Astrocyte (in vitro differentiated cells and primary cell): ENCODE measurements around the gene CD247.

Experiments
- CTCF ChIP-seq: IDR thresholded peaks from 2 replicates; pipeline ENCODE4 v1.5.1; 2011; ENCODE audit warnings: low read depth, mild to moderate bottlenecking, inconsistent platforms, low read length, moderate library complexity; ENCODE audit not compliant: insufficient read depth
- EZH2 ChIP-seq: IDR thresholded peaks from 2 replicates; pipeline ENCODE4 v1.6.1; 2012; ENCODE audit warnings: mild to moderate bottlenecking, low read length, inconsistent platforms; ENCODE audit not compliant: insufficient read depth

GRCh38 chr1:167567663-167568062 lies 49.3 kb upstream of the CD247 start:
- no peak for TF ChIP-seq CTCF
- TF ChIP-seq EZH2: no peak
